GM06990 (cell line): ENCODE results near the gene ATP2A3.
A peak's percentile ranks its signal among the peaks of the same experiment; 100 is the strongest.

ENCODE experiments used
- DNase-seq: peaks from one replicate; pipeline ENCODE4 v3.0.0-alpha.2; 2011; ENCODE audit not compliant: insufficient read length; ENCODE audit errors: extremely low read depth
- H3K27me3 ChIP-seq: replicated peaks from 2 replicates; pipeline ENCODE4 v1.6.0; 2011; ENCODE audit warnings: low read length; ENCODE audit not compliant: control insufficient read depth, insufficient read depth
- H3K36me3 ChIP-seq: 2 replicates; pipeline ENCODE4 v1.5.1; 2011; ENCODE audit warnings: low read length; ENCODE audit not compliant: control insufficient read depth, insufficient read depth
- H3K4me3 ChIP-seq: replicated peaks from 2 replicates; pipeline ENCODE4 v1.5.1; 2011; ENCODE audit warnings: low read depth, mild to moderate bottlenecking, control low read depth, low read length
- TF ChIP-seq, protein P1 (sequence below): IDR thresholded peaks from 2 replicates; pipeline ENCODE4 v1.5.1; 2011; ENCODE audit warnings: low read length, control low read depth, mild to moderate bottlenecking, inconsistent platforms; ENCODE audit not compliant: insufficient read depth, poor library complexity, severe bottlenecking

Gene ATP2A3

DNA sequence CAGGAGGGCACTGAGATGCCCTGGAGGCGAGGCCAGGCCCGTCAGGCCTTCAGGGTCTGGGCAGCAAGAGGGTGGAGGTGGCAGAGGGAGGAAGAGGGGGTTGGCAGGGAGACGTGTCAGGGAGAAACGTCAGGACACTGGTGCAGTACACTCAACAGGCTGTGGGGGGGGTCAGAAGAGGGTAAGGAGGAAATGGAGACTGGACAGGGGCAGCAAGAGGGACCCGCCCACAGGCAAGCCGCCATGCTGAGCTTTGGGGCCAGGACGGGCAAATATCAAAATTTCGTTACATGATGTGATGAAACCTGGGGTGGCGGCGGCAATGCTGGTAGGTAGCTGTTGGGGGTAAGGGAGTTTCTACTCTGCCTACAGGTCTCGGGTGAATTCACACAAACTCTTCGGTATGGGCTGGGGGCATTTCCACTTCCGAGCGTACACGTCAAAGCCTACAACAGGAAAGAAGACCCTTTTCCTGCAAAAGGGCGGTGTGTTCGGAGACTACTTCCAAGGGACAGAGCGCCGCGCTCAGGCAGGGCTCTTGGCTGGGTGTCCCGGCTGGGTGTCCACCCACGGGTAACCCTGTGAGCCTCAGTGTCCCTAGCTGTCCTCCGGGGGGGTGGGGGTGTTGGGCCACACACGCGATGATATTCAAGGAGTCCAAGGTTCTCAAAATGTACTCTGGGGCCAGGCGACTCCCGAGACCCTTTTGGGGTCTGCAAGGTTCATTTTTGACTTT is 43.3 kb upstream of the ATP2A3 start:
- no peak for DNase-seq
- no peaks in the 10 kb centered on the region for H3K27me3 ChIP-seq
- no peak overlapping the region for H3K4me3 ChIP-seq
- TF ChIP-seq, protein P1, sequence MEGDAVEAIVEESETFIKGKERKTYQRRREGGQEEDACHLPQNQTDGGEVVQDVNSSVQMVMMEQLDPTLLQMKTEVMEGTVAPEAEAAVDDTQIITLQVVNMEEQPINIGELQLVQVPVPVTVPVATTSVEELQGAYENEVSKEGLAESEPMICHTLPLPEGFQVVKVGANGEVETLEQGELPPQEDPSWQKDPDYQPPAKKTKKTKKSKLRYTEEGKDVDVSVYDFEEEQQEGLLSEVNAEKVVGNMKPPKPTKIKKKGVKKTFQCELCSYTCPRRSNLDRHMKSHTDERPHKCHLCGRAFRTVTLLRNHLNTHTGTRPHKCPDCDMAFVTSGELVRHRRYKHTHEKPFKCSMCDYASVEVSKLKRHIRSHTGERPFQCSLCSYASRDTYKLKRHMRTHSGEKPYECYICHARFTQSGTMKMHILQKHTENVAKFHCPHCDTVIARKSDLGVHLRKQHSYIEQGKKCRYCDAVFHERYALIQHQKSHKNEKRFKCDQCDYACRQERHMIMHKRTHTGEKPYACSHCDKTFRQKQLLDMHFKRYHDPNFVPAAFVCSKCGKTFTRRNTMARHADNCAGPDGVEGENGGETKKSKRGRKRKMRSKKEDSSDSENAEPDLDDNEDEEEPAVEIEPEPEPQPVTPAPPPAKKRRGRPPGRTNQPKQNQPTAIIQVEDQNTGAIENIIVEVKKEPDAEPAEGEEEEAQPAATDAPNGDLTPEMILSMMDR: no peak
- peaks cover 32% of the 10 kb centered on the region for H3K36me3 ChIP-seq

DNA sequence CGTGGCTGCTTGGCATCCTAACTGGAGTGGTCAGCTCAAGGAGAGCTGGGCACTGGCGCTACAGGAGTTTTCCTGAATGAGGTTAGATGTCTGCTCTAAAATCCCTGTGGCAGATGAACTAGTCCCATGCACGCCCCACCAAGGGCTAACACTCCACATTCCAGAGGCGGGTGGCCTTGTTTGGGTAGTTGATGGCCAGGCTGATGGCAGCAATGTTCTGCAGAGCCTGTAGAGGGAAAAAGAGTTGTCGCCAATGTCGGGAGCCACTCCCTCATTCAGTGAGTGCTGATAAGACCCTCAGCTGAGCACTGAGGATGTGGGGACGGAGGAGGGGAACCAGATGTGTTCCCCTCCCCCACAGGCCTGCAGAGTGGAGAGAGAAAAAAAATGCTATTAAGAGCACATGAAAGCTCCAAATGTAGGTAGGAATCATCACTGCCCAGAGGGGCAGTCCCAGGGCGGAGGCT is 42.5 kb upstream of the ATP2A3 start:
- no peak for DNase-seq
- TF ChIP-seq, protein P1: no peak
- peaks cover 25% of the 10 kb centered on the region for H3K36me3 ChIP-seq
- no peak overlapping the region for H3K4me3 ChIP-seq
- H3K27me3 ChIP-seq: no peaks in the 10 kb centered on the region

- TF ChIP-seq, protein P1: no peak
- DNase-seq: no peak
- no peaks in the 10 kb centered on the region for H3K27me3 ChIP-seq
- H3K36me3 ChIP-seq: peaks cover 24% of the 10 kb centered on the region
- no peak overlapping the region for H3K4me3 ChIP-seq
Observed at GRCh38 chr17:4006165-4006589, 41.9 kb upstream of the ATP2A3 start.

DNA sequence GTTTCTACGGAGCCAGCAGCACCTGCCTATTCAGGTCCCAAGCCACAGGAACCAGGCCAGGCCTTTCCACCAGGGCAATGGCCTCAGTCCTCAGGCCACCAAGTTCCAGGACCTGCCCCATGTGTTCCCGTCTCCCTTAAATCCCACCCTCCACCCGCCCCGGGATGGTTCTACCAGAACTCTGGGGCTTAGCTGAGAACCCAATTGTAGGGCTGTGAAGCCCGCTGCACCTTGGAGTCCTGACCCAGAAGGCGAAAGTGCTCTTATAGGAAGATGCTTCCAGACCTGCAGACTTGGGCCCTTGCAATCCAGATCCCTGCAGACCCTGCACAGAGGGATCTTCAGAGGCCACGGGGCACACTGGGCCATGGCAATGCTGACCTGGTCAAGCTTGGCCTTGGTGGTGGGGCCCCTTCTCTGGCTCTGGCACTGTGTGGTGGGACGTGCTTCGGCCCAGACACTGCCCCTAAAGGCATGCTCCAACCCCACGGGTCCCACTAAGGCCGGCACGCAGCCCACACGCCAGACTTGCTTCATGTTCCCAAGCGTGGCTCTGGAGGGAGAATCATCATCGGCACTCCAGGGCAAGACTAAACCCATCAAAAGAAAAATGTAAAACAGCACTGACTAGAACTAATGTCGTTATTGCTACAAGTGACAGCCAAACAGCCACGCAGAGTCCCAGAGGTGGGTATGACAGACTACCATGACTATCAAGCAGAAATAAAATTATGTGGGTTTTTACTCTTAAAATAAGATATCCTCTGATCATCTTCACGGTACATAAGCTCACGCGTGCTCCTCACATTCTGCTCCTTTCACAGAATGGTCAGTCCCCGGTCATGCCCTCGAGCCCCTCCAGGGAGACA is 41.3 kb upstream of the ATP2A3 start:
- Histone ChIP-seq H3K36me3 (peaks cover 24% of the 10 kb centered on the region), H3K4me3 (no peak overlapping the region), H3K27me3 (no peaks in the 10 kb centered on the region)
- DNase-seq: no peak
- TF ChIP-seq, protein P1: no peak

- peak; percentile 62 for DNase-seq
- Histone ChIP-seq H3K36me3 (peaks cover 24% of the 10 kb centered on the region), H3K4me3 (no peak overlapping the region), H3K27me3 (no peaks in the 10 kb centered on the region)
- TF ChIP-seq, protein P1: peak; percentile 57
Observed at GRCh38 chr17:4004517-4005295, 40.5 kb upstream of the ATP2A3 start.
